Measurements from ENCODE around the gene GTF3C4. TPM values are rescaled to one million over a fixed set of nuclear protein-coding genes. Genes with fewer than 3 reads are reported as not detected.

Gene GTF3C4
- total RNA-seq, 6 experiments from 2014 or later: 4.6 to 6.1 (median 5.5) TPM

- Histone ChIP-seq H3K4me3 (no peak overlapping the region), H3K4me1 (no peaks in the 10 kb centered on the region), H3K27ac (no peak overlapping the region), H3K27me3 (no peaks in the 10 kb centered on the region), H3K9me3 (no peaks in the 10 kb centered on the region), H3K36me3 (peaks cover 0 to 38% (median 8%) of the 10 kb centered on the region in 4 donors)
- intact Hi-C loops (cut with DNase I): no loop called here
- no peak for ATAC-seq
- TF ChIP-seq POLR2A (IDR thresholded peaks at IDR 0.05) (no peak), CTCF (IDR thresholded peaks at IDR 0.05) (no peak)
- no peak for DNase-seq
- WGBS (ENCODE audit: insufficient coverage, low coverage, low lambda C conversion rate, missing lambda C conversion rate): 79% methylated on average over 11 of the region's 12 CpGs
Measured at GRCh38 chr9:132662152-132662945, 7.9 kb upstream of the GTF3C4 start.

- intact Hi-C loops (cut with DNase I): no loop called here
- Histone ChIP-seq H3K4me3 (no peak overlapping the region), H3K27me3 (no peaks in the 10 kb centered on the region), H3K9me3 (no peaks in the 10 kb centered on the region), H3K4me1 (peaks cover 0 to 4% (median 0%) of the 10 kb centered on the region in 4 donors), H3K27ac (no peak overlapping the region), H3K36me3 (peaks cover 0 to 34% (median 7%) of the 10 kb centered on the region in 4 donors)
- WGBS (ENCODE audit: insufficient coverage, low coverage, low lambda C conversion rate, missing lambda C conversion rate): 82% methylated on average over 2 of the region's 11 CpGs
- TF ChIP-seq POLR2A (IDR thresholded peaks at IDR 0.05) (no peak), CTCF (IDR thresholded peaks at IDR 0.05) (no peak)
- DNase-seq (no peak), ATAC-seq (no peak)
Measured at GRCh38 chr9:132663117-132663516, 7.1 kb upstream of the GTF3C4 start.

GRCh38 chr9:132663851-132664250, 6.4 kb upstream of the GTF3C4 start:
- ATAC-seq (no peak), DNase-seq (no peak)
- Histone ChIP-seq H3K27me3 (no peaks in the 10 kb centered on the region), H3K27ac (no peak overlapping the region), H3K36me3 (peaks cover 0 to 26% (median 5%) of the 10 kb centered on the region in 4 donors), H3K4me1 (peaks cover 0 to 5% (median 0%) of the 10 kb centered on the region in 4 donors), H3K4me3 (no peak overlapping the region), H3K9me3 (no peaks in the 10 kb centered on the region)
- TF ChIP-seq CTCF (IDR thresholded peaks at IDR 0.05) (no peak), POLR2A (IDR thresholded peaks at IDR 0.05) (no peak)
- intact Hi-C loops (cut with DNase I): no loop called here
- no CpG with 5 or more reads among the region's 2 CpGs for WGBS (ENCODE audit: insufficient coverage, low coverage, low lambda C conversion rate, missing lambda C conversion rate)

GRCh38 chr9:132669319-132669697, 956 bp upstream of the GTF3C4 start:
- 1% methylated on average over 7 of the region's 13 CpGs for WGBS (ENCODE audit: insufficient coverage, low coverage, low lambda C conversion rate, missing lambda C conversion rate)
- Histone ChIP-seq H3K27ac (peak overlapping the region; percentile 72 to 93 (median 81)), H3K36me3 (no peaks in the 10 kb centered on the region), H3K4me1 (peaks cover 0 to 9% (median 0%) of the 10 kb centered on the region in 4 donors), H3K27me3 (no peaks in the 10 kb centered on the region), H3K9me3 (no peaks in the 10 kb centered on the region), H3K4me3 (peak overlapping the region; percentile 83 to 99 (median 97))
- TF ChIP-seq CTCF (IDR thresholded peaks at IDR 0.05) (no peak), POLR2A (IDR thresholded peaks at IDR 0.05) (no peak)
- intact Hi-C loops (cut with DNase I): no loop called here
- DNase-seq: peak in 2 of 3 donors; percentile 70 to 77
- ATAC-seq: peak; percentile 67 to 77 (median 69)

Measured in right lobe of liver (tissue), 6 donors.